Measurements from ENCODE around the gene TMA7B.

DNA sequence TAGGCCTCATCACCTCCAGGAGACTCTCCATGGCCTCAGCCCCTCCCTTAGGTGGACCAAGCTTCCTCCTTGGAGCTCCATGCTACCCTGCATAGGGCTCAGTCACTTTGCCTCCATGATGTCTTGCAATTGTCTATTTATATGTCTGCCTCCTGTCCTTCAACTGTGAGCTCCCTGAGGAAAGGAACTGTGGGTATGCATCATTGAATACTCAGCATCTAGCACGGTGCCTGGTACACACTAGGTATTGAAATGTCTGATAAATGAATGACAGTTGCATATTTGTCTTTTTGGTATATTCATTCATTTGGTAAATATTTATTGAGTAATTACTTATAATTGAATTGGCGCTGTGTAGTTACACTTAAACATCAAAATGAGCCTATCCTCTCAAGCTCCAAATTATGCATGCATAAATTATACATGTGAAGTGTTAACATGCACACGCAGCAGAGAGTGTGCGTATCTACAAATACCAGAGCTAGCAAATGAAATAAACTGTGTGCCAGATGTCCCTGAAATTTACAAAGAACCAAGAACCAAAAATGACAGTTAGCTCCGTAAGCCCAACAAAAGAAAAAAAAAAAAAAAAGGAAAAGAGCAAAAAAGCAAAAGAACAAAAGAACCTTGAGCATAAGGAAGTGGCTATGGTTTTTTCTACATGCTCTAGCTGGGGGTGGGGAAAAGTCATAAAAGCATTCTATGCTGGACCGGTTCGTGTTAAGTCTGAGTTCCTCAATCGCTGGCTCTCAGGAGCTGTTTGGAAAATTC lies 34.1 kb upstream of the TMA7B start:
- TF ChIP-seq, protein P1, sequence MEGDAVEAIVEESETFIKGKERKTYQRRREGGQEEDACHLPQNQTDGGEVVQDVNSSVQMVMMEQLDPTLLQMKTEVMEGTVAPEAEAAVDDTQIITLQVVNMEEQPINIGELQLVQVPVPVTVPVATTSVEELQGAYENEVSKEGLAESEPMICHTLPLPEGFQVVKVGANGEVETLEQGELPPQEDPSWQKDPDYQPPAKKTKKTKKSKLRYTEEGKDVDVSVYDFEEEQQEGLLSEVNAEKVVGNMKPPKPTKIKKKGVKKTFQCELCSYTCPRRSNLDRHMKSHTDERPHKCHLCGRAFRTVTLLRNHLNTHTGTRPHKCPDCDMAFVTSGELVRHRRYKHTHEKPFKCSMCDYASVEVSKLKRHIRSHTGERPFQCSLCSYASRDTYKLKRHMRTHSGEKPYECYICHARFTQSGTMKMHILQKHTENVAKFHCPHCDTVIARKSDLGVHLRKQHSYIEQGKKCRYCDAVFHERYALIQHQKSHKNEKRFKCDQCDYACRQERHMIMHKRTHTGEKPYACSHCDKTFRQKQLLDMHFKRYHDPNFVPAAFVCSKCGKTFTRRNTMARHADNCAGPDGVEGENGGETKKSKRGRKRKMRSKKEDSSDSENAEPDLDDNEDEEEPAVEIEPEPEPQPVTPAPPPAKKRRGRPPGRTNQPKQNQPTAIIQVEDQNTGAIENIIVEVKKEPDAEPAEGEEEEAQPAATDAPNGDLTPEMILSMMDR (IDR thresholded peaks at IDR 0.05; ENCODE audit: insufficient read depth, low read length) = no peak
- TF ChIP-seq GABPA (IDR thresholded peaks at IDR 0.05; ENCODE audit: low read depth) = no peak

Data from HL-60 (cell line).